ENCODE measurements around the gene SERTM1.

- TF ChIP-seq CTCF (conservative IDR thresholded peaks at IDR 0.05) (no peak), ZFX (IDR thresholded peaks at IDR 0.05) (no peak)
Observed at GRCh38 chr13:36674337-36675212, 755 bp downstream of the SERTM1 start.
